Right renal pelvis (tissue), 4 donors: Measurements from ENCODE around the gene CSMD2. TPM values are rescaled to one million over a fixed set of nuclear protein-coding genes. Genes with fewer than 3 reads are reported as not detected.
"Not testable (repeated sequence)": the region's sequence is repeated elsewhere in the genome, so short reads cannot be mapped to it uniquely, and the experiment has no call there.

Experiments
- DNase-seq, 4 donors: peaks; one replicate each; pipeline ENCODE4 v3.0.0-alpha.2; 2013; ENCODE audit warnings: low read depth in 4 of 4, low spot score in 3 of 4, missing footprints in 1 of 4
- polyA plus RNA-seq, 4 donors: library from polyadenylated mRNA; unstranded; fragments of 120-200 nt; gene quantifications; one replicate each; pipeline ENCODE4 v1.2.1, GENCODE V29; 2013; ENCODE audit not compliant: insufficient read length in 4 of 4

CSMD2 gene
- polyA plus RNA-seq, result 1 to 10 TPM in 3 of 4 donors, under 1 TPM in 1; 0.83 to 1.3 (median 1.2) TPM

- DNase-seq, result peak in 1 of 4 donors; percentile 29
Measured at GRCh38 chr1:34164771-34165391, at the start of gene CSMD2. Gene CSMD2, minus strand, starts transcription at chr1:34165230. Its CDS starts 133 bp downstream, at chr1:34165097.

- DNase-seq, result no peak
Measured at GRCh38 chr1:34213956-34214355, 48.9 kb upstream of the CSMD2 start.

- no peak for DNase-seq
Measured at GRCh38 chr1:34212673-34213072, 47.6 kb upstream of the CSMD2 start.

DNA sequence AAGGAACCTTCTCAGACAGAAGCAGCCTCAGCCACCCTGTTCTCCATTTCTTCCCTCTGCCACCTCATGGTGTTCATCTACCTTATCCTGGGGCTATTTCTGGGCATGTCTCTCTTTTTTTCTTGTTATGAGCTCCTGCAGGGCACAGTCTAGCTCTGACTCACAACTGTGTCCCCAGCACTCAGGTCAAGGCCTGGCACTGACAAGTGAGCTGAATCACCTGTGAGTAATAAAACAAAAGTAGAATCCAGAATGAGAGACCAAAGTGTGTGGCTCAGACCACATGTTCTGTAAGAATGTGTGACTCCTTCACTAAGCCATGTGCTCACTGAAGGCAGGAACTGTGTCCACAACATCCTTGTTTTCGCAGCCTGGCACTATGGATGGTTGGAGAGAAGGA lies 34.9 kb upstream of the CSMD2 start:
- no peak for DNase-seq

- no peak for DNase-seq
Measured at GRCh38 chr1:34192621-34193020, 27.6 kb upstream of the CSMD2 start.

- DNase-seq, result no peak
Measured at GRCh38 chr1:34190692-34191091, 25.7 kb upstream of the CSMD2 start.

- DNase-seq, result no peak
Measured at GRCh38 chr1:34188985-34189384, 24.0 kb upstream of the CSMD2 start.

GRCh38 chr1:34188418-34188817 lies 23.4 kb upstream of the CSMD2 start:
- DNase-seq, result no peak

DNA sequence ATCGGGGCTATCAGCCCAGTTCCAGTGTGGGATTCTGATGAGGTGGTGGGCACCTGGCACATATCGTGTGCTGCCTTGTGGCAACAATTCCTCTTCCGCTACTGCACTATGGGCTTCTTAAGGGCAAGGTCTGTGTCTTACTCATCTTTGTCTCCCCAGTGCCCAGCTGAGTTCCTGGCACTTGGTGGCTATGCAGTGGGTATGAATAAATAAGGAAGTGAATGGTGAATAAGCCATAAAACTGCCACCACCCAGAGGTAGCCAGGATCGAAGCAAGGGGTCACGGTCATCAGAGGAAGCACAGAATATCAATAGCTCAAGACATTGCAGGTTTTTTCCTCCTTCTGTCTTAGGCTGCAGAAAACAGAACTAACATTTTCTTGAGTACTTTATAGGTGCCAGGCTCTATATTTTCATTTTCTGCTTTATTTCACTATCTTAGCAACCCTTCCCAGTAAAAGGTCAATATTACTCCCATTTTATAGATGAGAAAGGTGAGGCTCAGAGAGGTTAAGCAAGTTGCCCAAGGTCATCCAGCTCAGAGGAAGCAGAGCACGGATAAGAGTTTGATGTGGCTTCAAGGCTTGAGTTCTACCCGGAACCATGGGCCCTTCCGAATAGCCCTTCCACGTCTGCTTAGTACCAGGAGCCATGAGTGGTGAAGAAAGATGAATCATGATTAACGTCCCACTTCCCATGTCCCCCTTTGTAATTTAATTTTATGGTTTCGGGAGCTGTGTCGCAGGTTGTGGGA lies 21.9 kb upstream of the CSMD2 start:
- no peak for DNase-seq

GRCh38 chr1:34183381-34183780 lies 18.4 kb upstream of the CSMD2 start:
- not testable (repeated sequence) for DNase-seq

- no peak for DNase-seq
Measured at GRCh38 chr1:34178072-34178471, 13.0 kb upstream of the CSMD2 start.

- no peak for DNase-seq
Measured at GRCh38 chr1:34176830-34177603, 12.0 kb upstream of the CSMD2 start, which contains the start of gene C1orf94. Gene C1orf94, plus strand, starts transcription at chr1:34176907. Its CDS starts 883 bp downstream, at chr1:34177790.

GRCh38 chr1:34175744-34176143 lies 10.7 kb upstream of the CSMD2 start:
- no peak for DNase-seq

- no peak for DNase-seq
Measured at GRCh38 chr1:34167389-34167788, 2.4 kb upstream of the CSMD2 start.

DNA sequence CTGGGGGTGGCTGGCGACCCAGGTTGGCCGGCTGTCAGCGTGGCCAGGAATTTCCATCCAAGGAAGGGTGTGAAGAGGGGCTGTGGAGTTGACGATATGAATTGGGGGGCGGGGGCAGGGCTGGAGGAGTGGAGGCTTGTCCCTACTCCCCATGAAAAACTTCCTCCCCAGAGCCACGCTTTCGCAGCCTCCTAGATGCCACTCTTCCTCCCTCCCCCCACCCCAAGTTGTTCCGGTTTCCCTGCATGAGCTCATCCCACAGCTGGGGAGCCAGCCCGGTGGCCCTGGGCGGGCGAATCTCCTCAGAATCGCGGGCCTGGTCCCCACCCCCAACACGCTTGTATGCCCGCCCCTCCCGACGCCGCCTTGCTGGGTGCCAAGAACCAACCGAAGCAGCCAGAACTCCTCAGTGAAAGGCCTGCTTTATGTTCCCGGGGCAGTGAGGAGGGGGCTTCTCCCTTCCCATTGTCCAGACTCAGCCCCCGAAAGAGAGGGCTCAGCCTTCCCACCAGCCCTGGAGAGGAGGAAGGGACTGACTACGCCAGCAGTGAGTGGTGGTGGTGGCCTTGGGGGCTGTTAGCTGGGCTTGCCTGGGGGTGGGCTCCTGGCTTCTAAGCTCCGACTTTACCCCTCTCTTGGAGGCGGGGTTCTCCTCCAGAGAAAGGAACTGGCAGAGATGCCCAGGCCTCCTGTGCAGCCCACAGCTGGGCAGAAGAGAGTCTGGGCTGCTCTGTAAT lies 1.8 kb upstream of the CSMD2 start:
- no peak for DNase-seq

DNA sequence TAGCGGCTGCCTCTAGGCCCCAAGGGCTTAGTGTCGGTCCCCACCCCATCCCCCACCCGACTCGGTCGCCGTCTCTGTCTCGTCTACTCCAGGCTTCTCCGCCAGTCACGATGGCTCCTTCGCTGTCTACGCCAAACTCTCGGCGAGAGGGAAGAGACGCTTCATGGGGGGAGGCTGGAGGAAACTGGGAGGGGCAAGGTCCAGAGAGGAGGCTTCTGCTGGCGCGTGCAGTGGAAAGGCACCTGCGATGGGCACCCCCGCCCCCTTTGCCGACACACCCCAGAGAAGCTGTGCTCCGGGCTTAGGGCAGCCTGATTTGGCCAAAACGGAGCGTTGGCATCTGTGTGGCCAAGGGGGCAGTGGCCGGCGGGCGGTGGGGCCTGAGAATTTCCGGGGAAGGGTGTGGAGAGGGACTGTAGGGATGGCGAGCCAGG lies 1.2 kb upstream of the CSMD2 start:
- DNase-seq, result no peak

GRCh38 chr1:34165422-34165921 lies 442 bp upstream of the CSMD2 start:
- DNase-seq, result no peak

GRCh38 chr1:34163792-34164731 lies 968 bp downstream of the CSMD2 start:
- no peak for DNase-seq
